Posterior cingulate gyrus (tissue), 11 donors: ENCODE data around the gene ARID1A.
"Not testable (repeated sequence)": the region's sequence is repeated elsewhere in the genome, so short reads cannot be mapped to it uniquely, and the experiment has no call there.

Source experiments
- DNase-seq, 10 donors: peaks; one replicate each; pipeline versions ENCODE4 v3.0.0 to v3.0.0-alpha.2; 2020 to 2021; ENCODE audit warnings: mixed read lengths in 3 of 10
- intact Hi-C: fragments of 100-400 bp; cut with DNase I; formaldehyde crosslinking; loops from one replicate; pipeline ENCODE4 v1.15.1; 2023

ARID1A gene

DNA sequence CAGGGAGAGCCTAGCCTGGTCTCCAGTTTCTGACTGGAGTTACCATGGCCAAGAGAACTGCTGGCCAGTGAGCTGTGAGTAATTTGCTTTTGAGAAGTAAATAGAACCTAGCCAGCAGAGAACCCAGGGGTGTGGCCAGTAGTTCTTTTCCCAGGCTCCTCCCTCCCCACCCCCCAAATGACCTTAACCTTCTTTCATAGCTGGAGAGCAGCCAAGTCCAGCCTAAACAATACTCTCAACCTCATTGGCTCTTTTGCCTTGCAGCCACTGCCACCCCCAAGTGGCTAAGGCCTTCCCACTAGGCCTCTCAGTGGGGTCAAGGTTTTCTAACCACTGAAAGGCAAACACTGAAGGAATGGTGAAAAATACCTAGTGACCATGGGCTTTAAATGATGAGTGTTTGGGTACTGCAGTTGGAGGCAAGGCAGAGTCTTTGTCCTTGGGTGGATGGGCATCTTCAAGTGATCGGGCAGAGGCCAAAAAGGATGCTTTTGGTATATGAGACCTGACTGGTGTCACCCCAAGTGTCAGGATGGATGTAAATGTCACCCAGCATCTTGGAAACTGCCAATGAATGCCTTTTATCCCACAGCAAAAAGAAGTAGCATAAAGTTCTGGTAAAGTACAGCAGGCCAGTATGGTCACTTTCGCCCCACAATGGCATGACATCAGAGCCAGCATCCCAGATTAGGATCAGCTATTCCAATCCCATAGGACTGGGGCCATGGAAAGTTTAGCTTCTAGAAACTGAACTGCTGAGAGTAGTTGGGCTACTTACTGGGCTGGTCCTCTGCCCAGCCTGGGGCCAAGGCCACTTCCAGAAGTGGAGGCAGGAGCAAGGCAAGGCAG, 88.4 kb downstream of the ARID1A start:
- DNase-seq: peak in 4 of 10 donors; percentile 28 to 49 (median 35)
- intact Hi-C loops: no loop called here

DNA sequence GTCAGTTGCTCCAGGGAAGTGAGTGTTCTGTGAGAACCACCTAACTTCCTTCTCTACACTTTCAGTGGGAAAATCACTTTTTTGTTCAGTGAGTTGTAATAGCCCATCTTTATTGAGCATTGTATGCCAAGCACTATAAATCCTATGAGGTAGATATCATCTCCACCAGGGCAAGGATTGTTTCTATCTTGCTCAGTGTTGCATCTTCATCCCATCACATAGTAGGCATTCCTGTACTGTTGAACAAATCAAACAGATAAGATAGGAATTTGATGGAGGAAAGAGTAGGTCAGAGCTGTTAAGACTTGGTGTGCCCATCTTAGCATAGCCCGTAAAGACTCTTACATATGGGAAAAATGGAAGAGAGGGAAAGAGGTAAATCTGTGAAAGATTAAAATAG, 89.1 kb downstream of the ARID1A start:
- no peak for DNase-seq
- intact Hi-C loops: no loop called here

DNA sequence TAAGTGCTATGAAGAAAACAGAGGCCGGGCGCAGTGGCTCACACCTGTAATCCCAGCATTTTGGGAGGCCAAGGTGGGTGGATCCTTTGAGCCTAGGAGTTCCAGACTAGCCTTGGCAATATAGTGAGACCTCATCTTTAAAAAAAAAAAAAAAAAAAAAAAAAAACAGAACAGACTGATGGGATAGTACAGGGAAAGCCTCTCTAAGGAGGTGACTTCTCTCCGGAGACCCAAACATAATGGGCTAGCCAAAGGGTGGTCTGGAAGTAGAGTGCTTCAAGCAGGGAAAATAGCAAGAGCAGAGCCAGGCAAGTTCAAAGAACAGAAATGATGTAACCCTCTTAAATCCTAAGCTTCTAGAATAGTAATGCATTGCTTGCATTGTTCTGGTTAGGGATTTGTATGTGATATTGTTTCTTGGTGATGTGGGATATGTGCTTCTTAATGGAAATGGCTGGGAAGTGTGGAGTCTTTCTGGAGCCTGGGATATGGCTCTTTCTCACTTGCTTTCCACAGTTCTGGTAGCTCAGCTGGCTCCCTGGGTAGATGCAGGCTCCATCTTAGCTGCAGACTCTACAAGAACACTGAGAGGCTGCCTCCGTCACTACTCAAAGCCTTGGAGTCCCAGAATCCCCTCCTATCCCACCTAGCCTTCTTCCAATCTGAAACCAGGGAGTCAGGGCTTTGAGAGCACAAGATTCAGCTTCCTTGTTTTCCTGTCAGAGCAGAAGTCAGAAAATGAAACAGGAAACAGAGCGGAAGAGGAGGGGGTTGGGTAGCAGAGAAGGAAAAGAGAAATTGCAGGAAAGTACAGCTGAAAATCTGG, 90.0 kb downstream of the ARID1A start:
- no peak for DNase-seq
- intact Hi-C loops: loop anchor here (2.0 kb wide), 1 partner anchor 93 kb away; no protein-coding TSS in a partner anchor

DNA sequence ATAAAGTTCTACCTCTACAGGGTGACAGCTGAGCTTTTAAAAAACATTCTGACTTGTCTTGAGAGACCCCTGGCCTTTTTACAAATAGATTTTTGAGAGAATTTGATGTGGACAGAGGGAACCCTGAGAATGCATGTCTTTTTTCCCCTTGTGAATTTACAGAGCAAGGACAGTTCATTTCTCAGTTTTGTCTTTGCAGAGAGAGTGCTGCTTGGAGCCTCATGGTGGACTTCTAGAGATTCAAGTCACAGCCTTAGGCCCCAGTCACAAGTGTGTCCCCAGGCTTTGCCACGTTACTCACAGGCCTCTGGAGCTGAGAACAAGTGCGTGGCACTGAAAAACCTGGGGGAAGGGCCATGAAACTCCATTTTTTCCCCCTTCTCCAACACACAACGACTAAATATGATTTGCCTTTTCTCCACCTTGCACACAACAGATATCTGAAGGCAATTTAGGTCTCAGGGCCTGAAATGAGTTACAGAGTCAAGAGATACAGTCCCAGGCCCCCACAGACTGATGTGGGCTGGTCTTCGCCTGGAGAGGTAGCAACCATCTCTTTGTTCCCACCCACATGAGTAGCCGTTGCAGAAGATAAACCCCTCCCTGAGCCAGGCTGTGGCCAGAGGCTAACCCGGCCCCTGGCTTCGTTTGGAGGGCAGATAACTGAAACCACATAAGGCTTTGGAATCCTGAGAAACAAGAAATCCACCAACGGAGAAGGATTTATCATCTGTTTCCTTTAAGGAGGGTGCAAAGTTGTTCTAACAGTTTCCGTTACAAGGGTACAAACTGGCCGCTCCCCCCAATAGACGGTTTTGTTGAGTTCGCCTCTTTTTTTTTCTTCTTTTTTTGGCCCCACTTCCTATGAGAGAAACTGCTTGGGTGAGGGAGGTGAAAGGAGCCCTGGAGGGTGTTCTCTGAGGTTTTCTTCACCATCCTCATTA, 90.9 kb downstream of the ARID1A start:
- DNase-seq: peak in 2 of 10 donors; percentile 32 to 37
- intact Hi-C loops: loop anchor here (2.0 kb wide), 1 partner anchor 94 kb away; no protein-coding TSS in a partner anchor

DNA sequence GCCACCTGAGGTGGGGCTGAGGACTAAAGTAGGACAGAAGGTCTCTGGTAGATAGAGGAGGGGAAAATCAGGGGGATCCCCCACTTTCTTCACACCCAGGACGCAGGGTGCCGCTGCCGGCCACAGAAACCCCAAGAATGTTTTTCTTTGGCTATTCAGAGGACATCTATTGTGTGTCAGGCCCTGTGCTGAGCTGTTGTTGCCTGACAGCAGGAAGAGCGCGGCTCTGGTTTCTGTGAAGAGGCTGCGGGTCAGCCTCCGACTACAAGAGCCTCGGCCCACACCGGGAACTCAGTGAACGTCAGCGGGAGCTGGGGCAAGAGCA, 91.5 kb downstream of the ARID1A start:
- intact Hi-C loops: loop anchor here (2.0 kb wide), 1 partner anchor 95 kb away; no protein-coding TSS in a partner anchor
- no peak for DNase-seq

DNA sequence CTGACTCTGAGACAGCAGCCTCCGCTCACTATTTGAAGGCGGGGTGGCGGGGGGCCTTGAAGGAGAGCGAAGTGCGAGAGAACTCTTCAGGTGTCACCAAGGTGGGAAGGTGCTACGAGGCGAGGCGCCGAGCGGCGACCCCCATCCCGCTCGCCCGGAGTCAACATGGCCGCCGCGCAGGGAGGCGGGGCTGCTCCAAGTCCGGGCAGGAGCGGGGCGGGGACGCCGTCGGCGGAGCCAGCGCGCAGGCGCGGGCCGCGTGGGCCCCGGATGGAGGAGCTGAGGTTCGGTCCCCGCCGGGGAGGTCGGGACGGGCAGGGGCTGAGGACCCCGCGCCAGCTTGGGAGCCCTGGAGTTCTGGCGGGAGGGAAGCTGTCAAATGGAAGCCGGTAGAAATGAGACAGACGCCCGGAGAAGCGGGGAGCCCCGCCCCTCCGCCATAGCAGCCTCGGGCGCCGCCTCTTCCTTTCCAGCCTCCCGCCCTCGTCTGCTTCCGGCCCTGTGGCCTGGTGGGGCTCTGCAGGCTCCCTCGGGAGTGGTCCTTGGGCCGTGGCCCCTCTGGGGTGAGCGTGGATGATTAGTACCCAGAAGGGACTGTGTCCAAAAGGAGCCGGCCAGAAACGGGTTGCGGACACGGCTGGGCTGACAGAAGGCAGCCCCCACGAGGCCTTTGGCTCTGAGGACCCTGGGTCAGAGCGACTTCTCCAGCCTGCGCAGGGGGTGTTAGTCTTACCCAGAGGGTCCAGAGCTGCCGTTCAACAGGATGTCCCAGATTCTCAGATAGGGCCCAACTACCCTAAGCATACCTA, 92.1 kb downstream of the ARID1A start, which contains the start of gene PIGV:
Gene PIGV (plus strand): TSS at position 245 of the 809 bp plus-strand sequence. CDS start 2,866 bp downstream, outside the sequence.
- intact Hi-C loops: loop anchor here (2.0 kb wide), 1 partner anchor 95 kb away; no protein-coding TSS in a partner anchor
- DNase-seq: peak; percentile 81 to 98 (median 86)

- intact Hi-C loops: no loop called here
- peak in 1 of 10 donors; percentile 11 for DNase-seq
These were observed 92.6 kb downstream of the ARID1A start for GRCh38 chr1:26788515-26788785.

DNA sequence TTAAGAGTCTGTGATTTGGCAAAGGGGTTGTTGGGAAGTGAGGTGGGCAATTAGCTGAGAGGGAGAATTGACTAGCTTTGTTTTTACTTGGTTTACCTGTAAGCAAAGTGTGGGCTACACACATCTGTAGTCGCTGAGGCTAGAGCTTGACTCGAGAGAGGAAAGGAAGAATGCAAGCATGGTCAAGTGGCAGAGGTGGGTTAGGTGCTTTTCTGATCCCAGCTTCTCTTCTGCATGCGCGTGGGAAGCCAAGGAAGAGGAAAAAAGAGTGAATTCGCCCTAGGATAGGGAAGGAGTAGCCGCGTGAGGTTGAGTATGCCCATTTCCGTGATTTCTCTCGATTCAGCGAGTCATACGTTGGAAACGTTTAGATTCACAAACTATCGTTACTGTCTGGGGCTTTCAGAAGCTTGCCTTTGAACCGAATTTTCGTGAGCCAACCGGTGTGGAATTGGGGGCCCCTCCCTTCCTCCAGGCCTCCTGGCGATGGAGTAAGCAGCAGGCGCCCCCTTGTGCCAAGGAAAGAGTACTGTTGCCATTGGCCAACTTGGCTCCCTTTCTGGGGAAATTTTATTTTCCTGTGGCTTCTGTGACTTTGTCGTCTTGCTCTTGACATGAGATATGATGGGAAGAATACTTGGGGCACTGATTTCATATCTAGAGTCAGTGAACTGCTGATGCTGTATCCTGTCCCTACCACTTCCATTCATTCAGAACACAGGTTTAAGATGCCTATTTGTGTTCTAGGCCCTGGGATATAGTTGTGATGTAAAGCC, 93.2 kb downstream of the ARID1A start:
- intact Hi-C loops: loop anchor here (1.0 kb wide), 2 partner anchors 187 to 289 kb away; no protein-coding TSS in a partner anchor
- peak; percentile 74 to 98 (median 88) for DNase-seq

DNA sequence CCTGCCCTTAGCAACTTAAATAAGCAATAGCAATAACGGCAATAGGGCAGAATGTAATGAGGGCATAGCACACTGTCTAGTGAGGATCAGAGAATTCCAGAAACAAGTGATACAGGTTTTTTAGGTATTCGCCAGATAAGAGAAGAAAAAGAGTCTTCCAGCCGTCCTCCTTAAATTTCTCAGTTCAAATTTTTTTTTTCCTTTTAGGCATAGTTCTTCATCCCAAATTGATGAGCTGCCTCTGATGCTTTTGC, 93.7 kb downstream of the ARID1A start:
- intact Hi-C loops: loop anchor here (1.0 kb wide), 2 partner anchors 187 to 289 kb away; no protein-coding TSS in a partner anchor
- no peak for DNase-seq

DNA sequence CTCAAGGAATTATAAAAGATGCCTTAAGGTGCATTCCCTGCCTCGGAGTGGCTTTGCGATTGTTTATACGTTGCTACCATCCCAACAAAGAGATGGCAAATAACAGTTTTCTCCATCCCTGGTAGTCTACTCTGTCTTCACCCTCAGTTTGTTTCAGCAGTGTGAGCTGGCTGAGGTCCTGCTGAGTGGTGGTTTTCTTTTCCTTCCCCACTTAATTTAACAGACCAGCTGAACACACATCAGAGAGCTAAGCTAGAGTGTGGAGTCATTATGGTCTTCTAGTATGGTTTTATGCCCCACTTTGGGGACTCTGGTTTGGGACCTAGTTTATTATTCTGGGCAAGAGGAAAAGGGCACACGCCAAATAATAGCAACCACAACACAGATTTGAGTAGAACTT, 94.1 kb downstream of the ARID1A start:
- DNase-seq: no peak
- intact Hi-C loops: loop anchor here (1.0 kb wide), 2 partner anchors 188 to 290 kb away; no protein-coding TSS in a partner anchor

DNA sequence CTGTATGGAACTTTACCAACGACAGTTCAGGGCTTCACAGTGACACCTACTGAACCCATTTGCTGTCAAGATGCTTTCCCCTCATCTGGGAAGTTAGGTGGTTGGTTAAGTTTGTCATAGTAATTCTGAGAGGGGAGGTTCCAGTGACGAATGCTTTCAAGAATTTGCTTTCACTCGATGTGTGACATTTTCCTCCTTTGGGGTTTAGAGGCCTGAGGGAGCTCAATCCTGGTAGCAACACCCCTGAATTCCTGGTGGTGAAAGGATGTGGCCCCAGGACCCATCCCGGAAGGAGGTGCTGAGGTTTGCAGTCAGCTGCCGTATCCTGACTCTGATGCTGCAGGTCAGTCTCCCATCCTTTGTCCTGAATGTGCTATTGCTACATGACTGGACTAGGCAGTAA, 94.7 kb downstream of the ARID1A start:
- intact Hi-C loops: no loop called here
- no peak for DNase-seq

DNA sequence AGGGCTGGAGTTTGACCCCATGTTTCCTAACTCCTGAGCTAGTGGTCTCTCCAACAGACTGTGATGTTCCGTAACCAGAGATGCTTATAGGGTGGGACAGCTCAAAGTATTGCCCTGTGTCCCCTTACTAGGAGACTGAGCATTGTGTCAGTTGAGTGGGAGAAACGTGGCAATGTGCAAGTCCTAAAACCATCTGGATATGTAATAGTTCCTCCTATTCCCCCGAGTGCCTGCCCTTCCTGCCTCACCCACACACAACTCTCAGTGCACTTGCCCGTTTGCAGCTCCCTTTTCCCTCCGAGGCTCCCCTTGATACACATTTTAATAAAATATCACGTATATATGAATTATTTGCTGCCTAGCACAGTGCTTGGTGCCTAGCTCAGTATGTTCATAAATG, 95.3 kb downstream of the ARID1A start:
- no peak for DNase-seq
- intact Hi-C loops: no loop called here

- DNase-seq: no peak
- intact Hi-C loops: no loop called here
These were observed 95.8 kb downstream of the ARID1A start for GRCh38 chr1:26791626-26792025.

- intact Hi-C loops: no loop called here
- DNase-seq: no peak
These were observed 97.1 kb downstream of the ARID1A start for GRCh38 chr1:26792924-26793323.

GRCh38 chr1:26794391-26794790, 98.6 kb downstream of the ARID1A start:
- DNase-seq: peak in 2 of 10 donors; percentile 40 to 87
- intact Hi-C loops: no loop called here

DNA sequence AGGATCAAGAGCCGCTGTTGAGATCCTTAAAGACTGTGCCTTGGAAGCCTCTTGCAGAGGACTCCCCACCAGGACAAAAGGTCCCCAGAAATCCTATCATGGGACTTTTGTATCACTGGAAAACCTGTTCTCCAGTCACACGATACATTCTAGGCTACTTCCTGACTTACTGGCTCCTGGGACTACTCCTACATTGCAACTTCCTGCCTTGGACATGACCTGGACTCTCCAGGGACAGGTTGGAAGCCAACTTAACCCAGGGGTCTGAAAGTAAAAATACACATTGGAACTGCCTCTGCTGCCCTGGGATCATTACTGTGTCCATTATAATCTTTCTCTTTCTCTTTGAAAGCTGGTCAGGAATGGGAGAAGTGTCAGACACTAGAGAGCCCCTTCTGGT, 101.8 kb downstream of the ARID1A start:
- DNase-seq: no peak
- intact Hi-C loops: no loop called here

DNA sequence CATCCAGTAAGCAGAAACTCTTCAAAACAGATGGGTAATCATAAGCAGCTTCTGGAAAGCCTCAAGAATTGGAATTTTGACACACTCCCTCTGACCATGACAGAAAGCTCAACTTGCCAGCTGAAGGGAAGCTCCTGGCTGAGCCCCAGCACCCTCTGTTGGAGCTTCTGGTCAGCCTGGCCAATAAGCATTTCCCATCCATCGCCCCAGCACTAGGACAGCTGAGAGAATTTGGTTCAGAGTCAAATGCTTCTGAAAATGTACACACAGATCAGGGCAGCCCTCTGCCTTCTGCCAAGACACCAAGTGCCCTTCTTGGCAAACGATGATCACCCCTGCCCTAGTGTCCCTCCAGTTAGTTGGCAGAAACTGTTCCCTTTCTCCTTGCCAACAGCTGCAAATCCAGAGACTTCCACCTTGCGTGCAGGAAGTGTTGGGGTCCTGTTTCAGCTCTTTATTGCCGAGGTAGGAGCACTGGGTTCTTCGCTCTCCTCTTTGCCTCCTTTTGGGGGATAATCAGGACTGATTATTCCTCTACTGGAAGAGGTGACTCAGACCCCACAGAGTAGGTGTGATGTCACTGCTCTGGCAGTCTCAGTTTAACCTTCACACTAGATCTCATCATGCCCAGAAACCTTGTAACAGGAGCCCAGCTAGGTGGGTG, 103.8 kb downstream of the ARID1A start:
- intact Hi-C loops: no loop called here
- DNase-seq: peak in 9 of 10 donors; percentile 36 to 94 (median 55)

- intact Hi-C loops, DNase-seq: not testable (repeated sequence)
These were observed 108.1 kb downstream of the ARID1A start for GRCh38 chr1:26803932-26804331.
